Measurements from ENCODE around the gene SCN1B. TPM values are rescaled to one million over a fixed set of nuclear protein-coding genes. Genes with fewer than 3 reads are reported as not detected.

The SCN1B gene
- total RNA-seq, 1 experiment from 2014 or later, result 1.4 TPM

DNA sequence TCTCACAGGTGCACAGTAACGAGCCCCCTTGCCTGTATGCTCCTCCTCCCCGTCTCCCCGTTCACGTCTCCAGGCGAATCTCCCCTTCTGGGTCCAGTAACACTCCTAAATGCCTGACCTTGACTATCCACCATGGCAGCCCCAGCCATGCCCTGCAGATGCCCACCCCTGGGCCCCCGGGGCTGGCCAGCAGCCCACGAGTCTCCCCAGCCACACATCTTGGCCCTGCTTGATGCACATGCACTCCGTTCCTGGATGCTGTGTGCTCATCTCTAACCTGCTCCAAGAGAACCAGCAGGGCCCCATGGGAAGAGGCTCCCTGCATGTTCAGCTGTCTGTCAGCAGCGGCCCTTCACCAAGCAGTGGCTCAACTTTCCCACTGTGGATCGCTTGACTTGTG lies 43.2 kb downstream of the SCN1B start:
- DNase-seq (ENCODE audit: low read depth), result no peak

GRCh38 chr19:35073941-35074340 lies 43.7 kb downstream of the SCN1B start:
- no peak for DNase-seq (ENCODE audit: low read depth)

- no peak for DNase-seq (ENCODE audit: low read depth)
Observed at GRCh38 chr19:35074426-35075201, 44.3 kb downstream of the SCN1B start.

GRCh38 chr19:35075202-35076025 lies 45.1 kb downstream of the SCN1B start:
- DNase-seq (ENCODE audit: low read depth), result no peak

- DNase-seq (ENCODE audit: low read depth), result no peak
Observed at GRCh38 chr19:35076026-35076370, 45.7 kb downstream of the SCN1B start.

GRCh38 chr19:35076657-35077056 lies 46.4 kb downstream of the SCN1B start:
- DNase-seq (ENCODE audit: low read depth), result no peak

- no peak for DNase-seq (ENCODE audit: low read depth)
Observed at GRCh38 chr19:35077411-35078223, 47.3 kb downstream of the SCN1B start.

- no peak for DNase-seq (ENCODE audit: low read depth)
Observed at GRCh38 chr19:35079826-35080225, 49.6 kb downstream of the SCN1B start.

DNA sequence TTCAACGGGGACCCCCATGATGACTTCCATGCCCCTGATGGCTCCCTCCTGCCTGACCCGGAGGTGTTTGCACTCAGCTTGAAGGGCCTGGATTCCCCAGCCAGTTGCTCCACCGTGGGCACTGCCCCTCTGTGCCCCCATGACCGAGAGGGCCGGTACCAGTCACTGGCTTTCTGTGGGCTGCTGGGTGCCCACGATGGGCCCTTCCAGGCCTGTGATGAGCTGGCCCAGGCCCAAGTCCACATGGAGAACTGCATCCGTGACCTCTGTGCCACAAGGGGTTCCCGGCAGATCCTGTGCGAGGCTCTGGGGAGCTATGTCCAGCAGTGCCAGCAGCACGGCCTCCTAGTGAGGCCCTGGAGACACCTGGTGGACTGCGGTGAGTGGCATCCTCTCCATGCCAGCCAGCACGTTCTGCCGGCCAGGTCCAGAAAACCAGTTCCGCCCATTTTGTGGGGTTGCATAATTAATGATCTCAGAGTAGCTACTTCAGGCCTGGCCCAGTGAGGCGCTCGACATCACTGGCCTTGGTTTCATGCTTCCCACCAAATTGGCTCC lies 50.4 kb downstream of the SCN1B start:
- no peak for DNase-seq (ENCODE audit: low read depth)

DNA sequence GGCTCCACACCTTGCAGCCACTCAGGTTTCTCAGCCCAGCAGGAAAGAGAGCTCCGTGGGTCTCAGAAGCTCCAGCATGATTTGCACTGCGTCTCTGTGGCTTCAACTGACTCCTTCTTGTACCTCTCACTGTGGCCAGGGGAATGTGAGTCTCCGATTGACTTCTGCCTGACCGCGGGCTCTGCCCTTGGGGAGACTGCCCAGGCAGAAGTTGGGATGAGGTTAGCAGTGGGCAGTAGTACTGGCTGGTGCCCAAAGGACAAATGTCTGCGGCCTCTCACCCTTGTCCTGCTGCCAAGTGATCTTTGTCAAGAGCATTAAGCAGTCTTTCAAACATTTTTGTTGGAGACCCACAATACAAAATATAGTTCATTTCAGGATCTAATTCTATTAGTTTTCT lies 50.9 kb downstream of the SCN1B start:
- no peak for DNase-seq (ENCODE audit: low read depth)

- no peak for DNase-seq (ENCODE audit: low read depth)
Observed at GRCh38 chr19:35083691-35084508, 53.6 kb downstream of the SCN1B start.

DNA sequence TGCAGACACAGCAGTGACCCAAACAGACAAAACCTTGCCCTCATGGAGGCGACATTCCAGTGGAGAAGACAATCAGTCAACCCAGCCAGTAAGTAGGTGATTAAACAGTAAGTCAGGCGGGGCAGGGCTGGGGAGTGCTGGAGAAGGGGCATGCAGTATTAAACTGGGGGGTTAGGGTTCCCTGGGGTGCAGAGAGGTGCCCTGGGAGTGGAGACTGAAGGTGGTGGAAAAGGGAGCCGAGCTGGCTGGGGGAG lies 54.2 kb downstream of the SCN1B start:
- DNase-seq (ENCODE audit: low read depth), result no peak

DNA sequence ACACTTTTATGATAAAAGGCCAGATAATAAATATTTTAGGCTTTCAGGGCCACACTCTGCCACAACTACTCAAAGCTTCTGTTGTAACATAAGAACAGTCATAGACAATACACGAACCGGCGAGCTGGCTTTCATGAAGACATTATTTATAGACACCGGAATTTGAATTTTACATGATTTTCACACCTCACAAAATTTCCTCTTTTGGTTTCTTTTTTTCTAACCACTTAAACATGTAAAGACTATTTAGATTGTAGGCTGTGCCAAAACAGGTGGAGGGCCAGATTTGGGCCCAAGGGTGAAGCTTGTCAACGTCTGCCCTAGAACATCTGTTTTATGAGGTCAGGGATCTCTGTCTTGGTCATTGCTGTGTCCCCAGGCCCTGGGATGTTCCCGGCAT lies 55.7 kb downstream of the SCN1B start:
- no peak for DNase-seq (ENCODE audit: low read depth)

DNA sequence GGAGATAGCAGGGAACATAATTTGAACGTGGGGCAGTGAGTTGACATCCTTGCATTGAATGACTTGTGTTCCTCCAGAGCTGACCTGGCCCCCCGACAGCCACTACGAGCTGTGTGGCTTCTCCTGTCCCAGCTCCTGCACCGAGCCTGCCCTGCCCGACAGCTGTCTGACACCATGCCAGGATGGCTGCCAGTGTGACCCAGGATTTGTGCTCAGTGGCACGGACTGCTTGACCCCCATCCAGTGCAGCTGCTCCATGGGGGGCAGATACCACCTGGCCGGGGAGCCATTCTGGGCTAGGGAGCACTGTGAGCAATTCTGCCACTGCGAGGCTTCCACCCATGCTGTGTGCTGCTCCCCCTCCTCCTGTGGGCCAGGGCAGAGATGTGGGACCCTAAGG lies 56.2 kb downstream of the SCN1B start:
- no peak for DNase-seq (ENCODE audit: low read depth)

GRCh38 chr19:35087393-35087792 lies 57.1 kb downstream of the SCN1B start:
- DNase-seq (ENCODE audit: low read depth), result no peak

DNA sequence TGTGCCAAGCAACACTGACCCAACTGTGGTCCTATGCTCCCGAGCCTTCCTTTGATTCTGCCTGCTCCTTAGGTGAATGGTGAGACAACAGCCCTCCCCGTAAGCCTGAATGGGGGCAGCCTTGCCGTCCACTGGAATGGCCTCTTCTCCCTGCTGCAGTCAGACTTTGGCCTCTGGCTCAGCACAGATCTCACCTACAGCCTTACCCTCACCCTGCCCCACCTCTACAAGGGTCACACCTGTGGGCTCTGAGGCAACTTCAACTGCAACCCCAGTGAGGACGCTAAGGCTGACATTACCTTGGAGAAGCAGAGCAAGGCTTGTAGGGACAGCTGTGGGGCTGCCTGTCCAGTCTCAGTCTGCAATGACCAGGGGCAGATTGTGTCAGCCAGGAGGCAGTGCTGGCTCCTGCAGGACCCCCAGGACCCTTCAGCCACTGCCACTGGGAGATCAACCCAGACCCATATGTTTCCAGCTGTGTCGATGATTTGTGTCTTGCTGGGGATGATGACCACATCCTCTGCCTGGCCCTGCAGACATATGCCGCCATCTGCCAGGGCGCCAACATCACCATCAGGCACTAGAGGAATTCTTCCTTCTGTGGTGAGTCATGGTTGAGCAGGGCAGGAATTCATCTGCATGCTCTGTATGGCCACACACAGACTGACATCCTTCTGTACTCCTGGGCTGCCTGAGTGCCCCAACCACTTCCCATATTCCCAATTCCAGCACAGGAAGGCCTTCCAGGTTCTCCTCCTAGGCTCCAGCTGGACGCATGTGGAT lies 58.1 kb downstream of the SCN1B start:
- DNase-seq (ENCODE audit: low read depth), result peak; percentile 90

- no peak for DNase-seq (ENCODE audit: low read depth)
Observed at GRCh38 chr19:35089554-35089953, 59.3 kb downstream of the SCN1B start.
